ENCODE data around the gene MTHFR.

Gene MTHFR

GRCh38 chr1:11797525-11798216 lies 8.1 kb downstream of the MTHFR start:
- DNase-seq (ENCODE audit: low read depth in 2 of 2), result no peak

- DNase-seq (ENCODE audit: low read depth in 2 of 2), result no peak
Observed at GRCh38 chr1:11796036-11796828, 9.5 kb downstream of the MTHFR start.

GRCh38 chr1:11795238-11795890 lies 10.4 kb downstream of the MTHFR start:
- no peak for DNase-seq (ENCODE audit: low read depth in 2 of 2)

GRCh38 chr1:11794446-11795237 lies 11.1 kb downstream of the MTHFR start:
- DNase-seq (ENCODE audit: low read depth in 2 of 2), result no peak

- no peak for DNase-seq (ENCODE audit: low read depth in 2 of 2)
Observed at GRCh38 chr1:11793819-11794218, 11.9 kb downstream of the MTHFR start.

GRCh38 chr1:11792106-11792505 lies 13.7 kb downstream of the MTHFR start:
- no peak for DNase-seq (ENCODE audit: low read depth in 2 of 2)

- DNase-seq (ENCODE audit: low read depth in 2 of 2), result no peak
Observed at GRCh38 chr1:11790880-11791715, 14.7 kb downstream of the MTHFR start.

- DNase-seq (ENCODE audit: low read depth in 2 of 2), result no peak
Observed at GRCh38 chr1:11790101-11790879, 15.5 kb downstream of the MTHFR start.

GRCh38 chr1:11789126-11790067 lies 16.4 kb downstream of the MTHFR start:
- no peak for DNase-seq (ENCODE audit: low read depth in 2 of 2)

- no peak for DNase-seq (ENCODE audit: low read depth in 2 of 2)
Observed at GRCh38 chr1:11788549-11789053, 17.2 kb downstream of the MTHFR start.

- DNase-seq (ENCODE audit: low read depth in 2 of 2), result no peak
Observed at GRCh38 chr1:11787804-11788436, 17.8 kb downstream of the MTHFR start.

- DNase-seq (ENCODE audit: low read depth in 2 of 2), result no peak
Observed at GRCh38 chr1:11787251-11787803, 18.4 kb downstream of the MTHFR start.

GRCh38 chr1:11786168-11786567 lies 19.6 kb downstream of the MTHFR start:
- DNase-seq (ENCODE audit: low read depth in 2 of 2), result no peak

- DNase-seq (ENCODE audit: low read depth in 2 of 2), result no peak
Observed at GRCh38 chr1:11784993-11785769, 20.6 kb downstream of the MTHFR start.

GRCh38 chr1:11784256-11784992 lies 21.3 kb downstream of the MTHFR start:
- DNase-seq (ENCODE audit: low read depth in 2 of 2), result no peak

- no peak for DNase-seq (ENCODE audit: low read depth in 2 of 2)
Observed at GRCh38 chr1:11783556-11783955, 22.2 kb downstream of the MTHFR start.

Data from stimulated activated CD8-positive, alpha-beta memory T cell treated with anti-CD3 and anti-CD28 coated beads, Interleukin-15, amount 100 ng/mL, for 4 hours (primary cell).